Measurements from ENCODE around the gene JSRP1.
"Not testable (repeated sequence)": the region's sequence is repeated elsewhere in the genome, so short reads cannot be mapped to it uniquely, and the experiment has no call there.

The JSRP1 gene

GRCh38 chr19:2289714-2290435 lies 33.7 kb upstream of the JSRP1 start:
- Histone ChIP-seq H3K9ac (ENCODE audit: low read length) (no peak overlapping the region), H3K36me3 (ENCODE audit: control insufficient read depth, insufficient read depth, low read length) (no peaks in the 10 kb centered on the region), H3K4me1 (ENCODE audit: control insufficient read depth, insufficient read depth, low read length) (peaks cover 12% of the 10 kb centered on the region), H3K27me3 (ENCODE audit: control insufficient read depth, insufficient read depth, low read length) (peaks cover 93% of the 10 kb centered on the region), H3K4me3 (ENCODE audit: low read depth, low read length) (peak overlapping the region; percentile 52), H3K9me3 (ENCODE audit: control insufficient read depth, insufficient read depth, low read depth, low read length) (no peaks in the 10 kb centered on the region), H3K27ac (ENCODE audit: low read depth, low read length) (no peak overlapping the region)

GRCh38 chr19:2288818-2289713 lies 32.8 kb upstream of the JSRP1 start:
- H3K36me3 ChIP-seq (ENCODE audit: control insufficient read depth, insufficient read depth, low read length), result no peaks in the 10 kb centered on the region
- no peak overlapping the region for H3K27ac ChIP-seq (ENCODE audit: low read depth, low read length)
- no peak overlapping the region for H3K9ac ChIP-seq (ENCODE audit: low read length)
- no peak overlapping the region for H3K4me3 ChIP-seq (ENCODE audit: low read depth, low read length)
- H3K9me3 ChIP-seq (ENCODE audit: control insufficient read depth, insufficient read depth, low read depth, low read length), result no peaks in the 10 kb centered on the region
- H3K27me3 ChIP-seq (ENCODE audit: control insufficient read depth, insufficient read depth, low read length), result peaks cover 86% of the 10 kb centered on the region
- peaks cover 12% of the 10 kb centered on the region for H3K4me1 ChIP-seq (ENCODE audit: control insufficient read depth, insufficient read depth, low read length)

- Histone ChIP-seq H3K4me1 (ENCODE audit: control insufficient read depth, insufficient read depth, low read length) (peaks cover 12% of the 10 kb centered on the region), H3K9me3 (ENCODE audit: control insufficient read depth, insufficient read depth, low read depth, low read length) (no peaks in the 10 kb centered on the region), H3K36me3 (ENCODE audit: control insufficient read depth, insufficient read depth, low read length) (no peaks in the 10 kb centered on the region), H3K27me3 (ENCODE audit: control insufficient read depth, insufficient read depth, low read length) (peaks cover 79% of the 10 kb centered on the region), H3K4me3 (ENCODE audit: low read depth, low read length) (no peak overlapping the region), H3K27ac (ENCODE audit: low read depth, low read length) (no peak overlapping the region), H3K9ac (ENCODE audit: low read length) (no peak overlapping the region)
These were observed 32.2 kb upstream of the JSRP1 start for GRCh38 chr19:2288338-2288817.

- H3K9ac ChIP-seq (ENCODE audit: low read length), result no peak overlapping the region
- peaks cover 79% of the 10 kb centered on the region for H3K27me3 ChIP-seq (ENCODE audit: control insufficient read depth, insufficient read depth, low read length)
These were observed 31.5 kb upstream of the JSRP1 start for GRCh38 chr19:2287585-2288337.

GRCh38 chr19:2286402-2287140 lies 30.4 kb upstream of the JSRP1 start:
- Histone ChIP-seq H3K27me3 (ENCODE audit: control insufficient read depth, insufficient read depth, low read length) (peaks cover 78% of the 10 kb centered on the region), H3K27ac (ENCODE audit: low read depth, low read length) (no peak overlapping the region), H3K36me3 (ENCODE audit: control insufficient read depth, insufficient read depth, low read length) (no peaks in the 10 kb centered on the region), H3K4me1 (ENCODE audit: control insufficient read depth, insufficient read depth, low read length) (peaks cover 12% of the 10 kb centered on the region), H3K4me3 (ENCODE audit: low read depth, low read length) (no peak overlapping the region), H3K9ac (ENCODE audit: low read length) (no peak overlapping the region), H3K9me3 (ENCODE audit: control insufficient read depth, insufficient read depth, low read depth, low read length) (no peaks in the 10 kb centered on the region)

More at GRCh38 chr19:2287585-2288337, 31.5 kb upstream of the JSRP1 start:
- Histone ChIP-seq H3K36me3 (ENCODE audit: control insufficient read depth, insufficient read depth, low read length) (no peaks in the 10 kb centered on the region), H3K4me3 (ENCODE audit: low read depth, low read length) (no peak overlapping the region), H3K9me3 (ENCODE audit: control insufficient read depth, insufficient read depth, low read depth, low read length) (no peaks in the 10 kb centered on the region), H3K4me1 (ENCODE audit: control insufficient read depth, insufficient read depth, low read length) (peaks cover 12% of the 10 kb centered on the region), H3K27ac (ENCODE audit: low read depth, low read length) (no peak overlapping the region)

- Histone ChIP-seq H3K4me1 (ENCODE audit: control insufficient read depth, insufficient read depth, low read length) (no peaks in the 10 kb centered on the region), H3K27ac (ENCODE audit: low read depth, low read length) (no peak overlapping the region), H3K9ac (ENCODE audit: low read length) (no peak overlapping the region), H3K27me3 (ENCODE audit: control insufficient read depth, insufficient read depth, low read length) (peaks cover 52% of the 10 kb centered on the region), H3K36me3 (ENCODE audit: control insufficient read depth, insufficient read depth, low read length) (no peaks in the 10 kb centered on the region), H3K4me3 (ENCODE audit: low read depth, low read length) (no peak overlapping the region), H3K9me3 (ENCODE audit: control insufficient read depth, insufficient read depth, low read depth, low read length) (no peaks in the 10 kb centered on the region)
These were observed 27.8 kb upstream of the JSRP1 start for GRCh38 chr19:2283835-2284507.

GRCh38 chr19:2282862-2283237 lies 26.6 kb upstream of the JSRP1 start:
- Histone ChIP-seq H3K27me3 (ENCODE audit: control insufficient read depth, insufficient read depth, low read length) (peaks cover 41% of the 10 kb centered on the region), H3K27ac (ENCODE audit: low read depth, low read length) (no peak overlapping the region), H3K36me3 (ENCODE audit: control insufficient read depth, insufficient read depth, low read length) (no peaks in the 10 kb centered on the region), H3K9me3 (ENCODE audit: control insufficient read depth, insufficient read depth, low read depth, low read length) (no peaks in the 10 kb centered on the region), H3K4me1 (ENCODE audit: control insufficient read depth, insufficient read depth, low read length) (no peaks in the 10 kb centered on the region), H3K9ac (ENCODE audit: low read length) (no peak overlapping the region), H3K4me3 (ENCODE audit: low read depth, low read length) (peak overlapping the region; percentile 63; the same call in 1 of the 2 replicates)

- no peaks in the 10 kb centered on the region for H3K9me3 ChIP-seq (ENCODE audit: control insufficient read depth, insufficient read depth, low read depth, low read length)
- peak within 1 kb of the TSS; percentile 63 for H3K4me3 ChIP-seq (ENCODE audit: low read depth, low read length)
- H3K36me3 ChIP-seq (ENCODE audit: control insufficient read depth, insufficient read depth, low read length), result no peaks in the 10 kb centered on the region
- H3K27ac ChIP-seq (ENCODE audit: low read depth, low read length), result no peak within 1 kb of the TSS
- no peak within 1 kb of the TSS for H3K9ac ChIP-seq (ENCODE audit: low read length)
- H3K4me1 ChIP-seq (ENCODE audit: control insufficient read depth, insufficient read depth, low read length), result no peaks in the 10 kb centered on the region
- H3K27me3 ChIP-seq (ENCODE audit: control insufficient read depth, insufficient read depth, low read length), result peaks cover 35% of the 10 kb centered on the region
These were observed 26.0 kb upstream of the JSRP1 start, which contains the start of gene PEAK3 for GRCh38 chr19:2282062-2282861. Gene PEAK3, minus strand, starts transcription at chr19:2282175. Its CDS starts 1,244 bp downstream, at chr19:2280931.

GRCh38 chr19:2281265-2282061 lies 25.2 kb upstream of the JSRP1 start:
- not testable (repeated sequence) for H3K4me1 ChIP-seq (ENCODE audit: control insufficient read depth, insufficient read depth, low read length); H3K36me3 ChIP-seq (ENCODE audit: control insufficient read depth, insufficient read depth, low read length); H3K27ac ChIP-seq (ENCODE audit: low read depth, low read length); H3K9ac ChIP-seq (ENCODE audit: low read length); H3K9me3 ChIP-seq (ENCODE audit: control insufficient read depth, insufficient read depth, low read depth, low read length)
- Histone ChIP-seq H3K4me3 (ENCODE audit: low read depth, low read length) (peak overlapping the region; percentile 63), H3K27me3 (ENCODE audit: control insufficient read depth, insufficient read depth, low read length) (peaks cover 28% of the 10 kb centered on the region)

Data from HUES6 (cell line).